H1 (cell line): ENCODE measurements around the gene ITGAE. TPM values are rescaled to one million over a fixed set of nuclear protein-coding genes. Genes with fewer than 3 reads are reported as not detected.

Source experiments
- CTCF ChIA-PET: fragments of 300-600 bp; sonication (Branson Sonifier 250); formaldehyde crosslinking; loops from one replicate; lab custom pipeline; 2021; ENCODE audit not compliant: partially characterized antibody; lab: Charles Lee
- POLR2A ChIA-PET: fragments of 300-600 bp; sonication (Branson Sonifier 250); formaldehyde crosslinking; loops from one replicate; lab custom pipeline; 2021; ENCODE audit warnings: inconsistent platforms; ENCODE audit not compliant: partially characterized antibody; lab: Charles Lee
- DNase-seq, 2 experiments: peaks; one replicate each; pipeline versions ENCODE4 v3.0.0 to v3.0.0-alpha.2; 2010 to 2022; ENCODE audit warnings: low spot score in 2 of 2, low read depth in 1 of 2, mixed read lengths in 1 of 2
- FAIRE-seq: peaks from 2 replicates; lab custom pipeline; 2011; peaks lifted over from hg19 to GRCh38; lab: Jason Lieb, UNC
- H2AFZ ChIP-seq: 2 replicates; pipeline ENCODE4 v1.8.1; 2012; ENCODE audit warnings: low read length, inconsistent platforms
- H2AK5ac ChIP-seq: 2 replicates; pipeline ENCODE4 v1.6.1; 2013; ENCODE audit warnings: low read depth, low read length
- H2BK120ac ChIP-seq: replicated peaks from 2 replicates; pipeline ENCODE3; 2013; ENCODE audit warnings: low read depth, low read length, inconsistent platforms
- H2BK12ac ChIP-seq: 2 replicates; pipeline ENCODE4 v1.6.1; 2013; ENCODE audit warnings: low read depth, low read length
- H2BK15ac ChIP-seq: 2 replicates; pipeline ENCODE4 v1.6.1; 2013; ENCODE audit warnings: low read length
- H2BK20ac ChIP-seq: 2 replicates; pipeline ENCODE4 v1.6.1; 2013; ENCODE audit warnings: low read length
- H2BK5ac ChIP-seq: 2 replicates; pipeline ENCODE4 v1.6.1; 2013; ENCODE audit warnings: low read depth, low read length
- H3K14ac ChIP-seq: 2 replicates; pipeline ENCODE4 v1.6.1; 2013; ENCODE audit warnings: inconsistent platforms; ENCODE audit not compliant: insufficient read length
- H3K18ac ChIP-seq: 2 replicates; pipeline ENCODE4 v1.6.1; 2013; ENCODE audit warnings: low read length; ENCODE audit errors: extremely low read depth
- H3K23ac ChIP-seq: 2 replicates; pipeline ENCODE4 v1.6.1; 2013; ENCODE audit warnings: inconsistent platforms; ENCODE audit not compliant: insufficient read length
- H3K23me2 ChIP-seq: 2 replicates; pipeline ENCODE4 v1.6.1; 2013; ENCODE audit warnings: low read depth, low read length
- H3K27ac ChIP-seq: 2 replicates; pipeline ENCODE4 v1.6.1; 2011; ENCODE audit warnings: low read depth, low read length, inconsistent platforms
- H3K27me3 ChIP-seq, 4 experiments: replicated peaks in 1 of 4; 1 replicate in 1 of 4; 2 replicates in 3 of 4; pipeline versions ENCODE4 v1.6.1 to v1.8.1; 2011 to 2013; ENCODE audit warnings: low read length in 3 of 4, mild to moderate bottlenecking in 3 of 4, inconsistent platforms in 2 of 4, mixed read lengths in 2 of 4, moderate library complexity in 1 of 4; ENCODE audit not compliant: control insufficient read depth in 3 of 4, insufficient read depth in 3 of 4; ENCODE audit errors: extremely low read depth in 1 of 4
- H3K36me3 ChIP-seq, 4 experiments: 2 replicates each; pipeline versions ENCODE4 v1.6.1 to v1.8.1; 2011 to 2013; ENCODE audit warnings: mild to moderate bottlenecking in 4 of 4, low read length in 3 of 4, moderate library complexity in 2 of 4, control low read depth in 1 of 4, inconsistent platforms in 1 of 4; ENCODE audit not compliant: insufficient read depth in 4 of 4, control insufficient read depth in 2 of 4
- H3K4ac ChIP-seq: replicated peaks from 2 replicates; pipeline ENCODE3; 2013; ENCODE audit warnings: low read length, low read depth, mixed read lengths, inconsistent platforms; ENCODE audit not compliant: insufficient read length
- H3K4me1 ChIP-seq, 4 experiments: replicated peaks in 1 of 4; 1 replicate in 1 of 4; 2 replicates in 3 of 4; pipeline versions ENCODE4 v1.6.1 to v1.8.1; 2011 to 2013; ENCODE audit warnings: low read length in 3 of 4, inconsistent platforms in 2 of 4, mixed read lengths in 1 of 4; ENCODE audit not compliant: insufficient read depth in 4 of 4, control insufficient read depth in 3 of 4
- H3K4me2 ChIP-seq, 2 experiments: 2 replicates each; pipeline versions ENCODE4 v1.6.1 to v1.8.1; 2011 to 2013; ENCODE audit warnings: low read depth in 2 of 2, low read length in 2 of 2, control low read depth in 1 of 2, inconsistent platforms in 1 of 2, mild to moderate bottlenecking in 1 of 2; ENCODE audit not compliant: insufficient read depth in 1 of 2
- H3K4me3 ChIP-seq, 4 experiments: fragments of 200-600, 300-600 bp in 1 of 4; sonication (generic), shearing (Covaris generic), sonication (Bioruptor Twin) in 1 of 4; 2 replicates each; pipeline versions ENCODE4 v1.5.1 to v1.8.1; 2011 to 2016; ENCODE audit warnings: low read length in 4 of 4, low read depth in 3 of 4, control low read depth in 2 of 4, inconsistent platforms in 2 of 4, mild to moderate bottlenecking in 2 of 4, mixed read lengths in 1 of 4, moderate library complexity in 1 of 4; ENCODE audit not compliant: insufficient read depth in 2 of 4; ENCODE audit errors: extremely low read depth in 1 of 4
- H3K56ac ChIP-seq: replicated peaks from 2 replicates; pipeline ENCODE3; 2013; ENCODE audit warnings: low read depth, mild to moderate bottlenecking, mixed read lengths, low read length, inconsistent platforms; ENCODE audit not compliant: insufficient read length
- H3K79me1 ChIP-seq: 2 replicates; pipeline ENCODE4 v1.6.1; 2013; ENCODE audit warnings: low read depth, low read length, control low read depth
- H3K79me2 ChIP-seq, 2 experiments: 2 replicates each; pipeline versions ENCODE4 v1.6.1 to v1.8.1; 2012 to 2013; ENCODE audit warnings: low read length in 2 of 2, mild to moderate bottlenecking in 2 of 2, inconsistent platforms in 1 of 2; ENCODE audit not compliant: insufficient read depth in 2 of 2, control insufficient read depth in 1 of 2
- H3K9ac ChIP-seq, 4 experiments: replicated peaks in 1 of 4; 1 replicate in 1 of 4; 2 replicates in 3 of 4; pipeline versions ENCODE4 v1.6.1 to v1.8.1; 2011 to 2013; ENCODE audit warnings: low read depth in 3 of 4, low read length in 3 of 4, control low read depth in 2 of 4, mild to moderate bottlenecking in 2 of 4, moderate library complexity in 2 of 4, inconsistent platforms in 1 of 4; ENCODE audit errors: extremely low read depth in 1 of 4
- H3K9me3 ChIP-seq, 2 experiments: 2 replicates each; pipeline versions ENCODE4 v1.6.1 to v1.8.1; 2012 to 2013; ENCODE audit warnings: mild to moderate bottlenecking in 2 of 2, moderate library complexity in 2 of 2, control low read depth in 1 of 2, inconsistent platforms in 1 of 2, low read depth in 1 of 2, low read length in 1 of 2, mixed read lengths in 1 of 2; ENCODE audit not compliant: insufficient read depth in 2 of 2
- H4K20me1 ChIP-seq, 2 experiments: replicated peaks in 1 of 2; 2 replicates each; pipeline versions ENCODE3 to v1.8.1; 2011 to 2013; ENCODE audit warnings: inconsistent platforms in 2 of 2, low read length in 2 of 2, mild to moderate bottlenecking in 1 of 2; ENCODE audit not compliant: insufficient read depth in 2 of 2, control insufficient read depth in 1 of 2
- H4K5ac ChIP-seq: 2 replicates; pipeline ENCODE4 v1.6.1; 2013; ENCODE audit warnings: low read length, low read depth, mixed read lengths, inconsistent platforms; ENCODE audit not compliant: insufficient read length
- H4K8ac ChIP-seq: 2 replicates; pipeline ENCODE4 v1.8.0; 2013; ENCODE audit warnings: mild to moderate bottlenecking, moderate library complexity, low read length, inconsistent platforms; ENCODE audit not compliant: insufficient read depth; ENCODE audit errors: extremely low read depth
- H4K91ac ChIP-seq: replicated peaks from 2 replicates; pipeline ENCODE3; 2013; ENCODE audit warnings: low read length, mixed read lengths, inconsistent platforms; ENCODE audit not compliant: insufficient read length
- JUN ChIP-seq: IDR thresholded peaks from 2 replicates; pipeline ENCODE4 v1.6.1; 2011; ENCODE audit warnings: low read depth, mild to moderate bottlenecking, improper control_type of control experiment, low read length
- MAFK ChIP-seq: IDR thresholded peaks from 2 replicates; pipeline ENCODE4 v1.6.1; 2012; ENCODE audit warnings: low read depth, mild to moderate bottlenecking, improper control_type of control experiment, low read length
- SRF ChIP-seq: IDR thresholded peaks from 2 replicates; pipeline ENCODE4 v1.6.1; 2011; ENCODE audit warnings: mild to moderate bottlenecking, low read depth, low read length, moderate library complexity
- TEAD4 ChIP-seq: IDR thresholded peaks from 2 replicates; pipeline ENCODE4 v1.6.1; 2012; ENCODE audit warnings: low read depth, low read length, inconsistent platforms, mixed read lengths
- WGBS, 2 experiments: shearing (Covaris generic) in 1 of 2; methylation state at CpG; one replicate each; pipeline versions ENCODE4 v1.1.6 to v1.1.7; 2013 to 2015; ENCODE audit warnings: low lambda C conversion rate in 2 of 2, mixed read lengths in 2 of 2, inconsistent platforms in 1 of 2, low coverage in 1 of 2, missing lambda C conversion rate in 1 of 2; ENCODE audit not compliant: insufficient replicate concordance in 2 of 2, insufficient coverage in 1 of 2, insufficient read length in 1 of 2; ENCODE audit errors: extremely low coverage in 1 of 2, missing lambda C conversion rate in 1 of 2; 5-methylcytosine and 5-hydroxymethylcytosine counted together
- polyA plus RNA-seq, 7 experiments: library from polyadenylated mRNA; depleted of rRNA in 3 of 7; stranded (reverse) in 5 of 7; unstranded in 2 of 7; fragments of >200 nt in 5 of 7; fragments of 200-250 nt in 2 of 7; gene quantifications; 1 replicate in 5 of 7; 2 replicates in 1 of 7; 4 replicates in 1 of 7; pipeline versions ENCODE4 v1.2.1 to v1.2.3, GENCODE V29; 2011 to 2013; ENCODE audit warnings: missing spikeins in 2 of 7, mixed read lengths in 2 of 7
- total RNA-seq: library from RNA; stranded (reverse); fragmentation: NEBNext Ultra II Directional; extraction: Animal tissue kit (Norgen Biotek cat#: 25700); gene quantifications from 2 replicates; pipeline ENCODE4 v1.2.1, GENCODE V29; 2021

Gene ITGAE
- total and polyA plus RNA-seq, 2 of the 8 experiments (the other 6 are each of a cell fraction or from before 2014, with no cell fraction given), result 23.2 to 43.1 TPM

- Histone ChIP-seq H4K8ac (peak overlapping the region; percentile 75; the same call in 1 of the 2 replicates), H4K5ac (no peak overlapping the region), H3K27me3 (no peaks in the 10 kb centered on the region), H3K18ac (no peak overlapping the region), H2BK120ac (no peak overlapping the region), H3K9me3 (no peaks in the 10 kb centered on the region), H2BK12ac (no peak overlapping the region), H3K9ac (no peak overlapping the region), H3K4ac (no peak overlapping the region), H3K14ac (no peak overlapping the region), H3K4me3 (no peak overlapping the region), H3K79me2 (no peaks in the 10 kb centered on the region), H3K23ac (no peak overlapping the region), H3K79me1 (no peaks in the 10 kb centered on the region), H3K36me3 (no peaks in the 10 kb centered on the region), H3K27ac (no peak overlapping the region), H3K23me2 (no peaks in the 10 kb centered on the region), H4K20me1 (no peaks in the 10 kb centered on the region), H2AK5ac (no peak overlapping the region)
- no peak for FAIRE-seq
- DNase-seq, result no peak
- no peak for TF ChIP-seq JUN
- no peak for TF ChIP-seq MAFK
- TF ChIP-seq SRF, result no peak
- no peak for TF ChIP-seq TEAD4
- TF ChIP-seq, all 59 proteins: peak for 0
- no peak overlapping the region for H2BK15ac ChIP-seq
- H3K4me1 ChIP-seq, result peaks cover 0 to 14% (median 2%) of the 10 kb centered on the region in 4 experiments; a peak in 2 of 7 replicates
- no peak overlapping the region for H4K91ac ChIP-seq
- H3K56ac ChIP-seq, result no peak overlapping the region
- H2BK5ac ChIP-seq, result no peak overlapping the region
- CTCF ChIA-PET, result interaction anchor here (1.4 to 11.5 kb wide), 3 partner anchors 33 to 57 kb away, joined by 4 to 132 read pairs (median 8); no protein-coding TSS in a partner anchor
- 87% methylated on average over 8 of the region's 8 CpGs; no CpG with 5 or more reads in 1 of the 2 experiments for WGBS, 2 experiments
- H2AFZ ChIP-seq, result no peak overlapping the region
- no peak overlapping the region for H2BK20ac ChIP-seq
- H3K4me2 ChIP-seq, result no peak overlapping the region
- POLR2A ChIA-PET, result interaction anchor here (0.8 to 1.2 kb wide), 2 partner anchors 10 to 75 kb away, joined by 3 to 4 read pairs; no protein-coding TSS in a partner anchor
Measured at GRCh38 chr17:3770466-3770865, 30.5 kb downstream of the ITGAE start.
